22Rv1 (cell line): Measurements from ENCODE around the gene SPATA31D4.

Source experiments
- H3K27ac ChIP-seq: fragments of 450-650 bp; 2 replicates; pipeline ENCODE4 v1.5.1; 2017
- ZFX ChIP-seq: fragments of 450-650 bp; IDR thresholded peaks from 2 replicates; pipeline ENCODE4 v1.6.1; 2017; ENCODE audit warnings: antibody characterized with exemption, borderline replicate concordance
- TF ChIP-seq, protein P1 (sequence below): fragments of 450-650 bp; IDR thresholded peaks from 2 replicates; pipeline ENCODE4 v1.5.1; 2017; ENCODE audit warnings: mild to moderate bottlenecking

The SPATA31D4 gene

DNA sequence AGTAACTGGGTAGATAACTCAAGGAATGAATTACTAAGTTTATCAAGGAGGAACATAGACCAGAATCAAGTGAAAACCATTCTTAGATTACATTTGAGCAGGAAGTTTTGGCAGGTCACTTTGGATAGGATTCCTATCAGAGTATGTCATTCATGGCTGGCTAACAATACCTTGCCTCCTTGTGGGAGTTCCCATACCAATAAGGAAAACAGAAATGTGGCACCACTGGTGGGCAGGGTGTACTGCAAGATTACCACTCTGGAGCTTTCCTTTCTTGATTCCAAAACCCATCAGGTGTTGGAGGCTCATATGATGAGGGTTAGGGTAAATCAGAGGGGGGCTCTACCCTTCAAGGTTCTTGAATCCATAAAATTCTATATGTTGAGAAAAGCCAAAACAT, 41.7 kb downstream of the SPATA31D4 start:
- TF ChIP-seq ZFX = no peak
- TF ChIP-seq, protein P1, sequence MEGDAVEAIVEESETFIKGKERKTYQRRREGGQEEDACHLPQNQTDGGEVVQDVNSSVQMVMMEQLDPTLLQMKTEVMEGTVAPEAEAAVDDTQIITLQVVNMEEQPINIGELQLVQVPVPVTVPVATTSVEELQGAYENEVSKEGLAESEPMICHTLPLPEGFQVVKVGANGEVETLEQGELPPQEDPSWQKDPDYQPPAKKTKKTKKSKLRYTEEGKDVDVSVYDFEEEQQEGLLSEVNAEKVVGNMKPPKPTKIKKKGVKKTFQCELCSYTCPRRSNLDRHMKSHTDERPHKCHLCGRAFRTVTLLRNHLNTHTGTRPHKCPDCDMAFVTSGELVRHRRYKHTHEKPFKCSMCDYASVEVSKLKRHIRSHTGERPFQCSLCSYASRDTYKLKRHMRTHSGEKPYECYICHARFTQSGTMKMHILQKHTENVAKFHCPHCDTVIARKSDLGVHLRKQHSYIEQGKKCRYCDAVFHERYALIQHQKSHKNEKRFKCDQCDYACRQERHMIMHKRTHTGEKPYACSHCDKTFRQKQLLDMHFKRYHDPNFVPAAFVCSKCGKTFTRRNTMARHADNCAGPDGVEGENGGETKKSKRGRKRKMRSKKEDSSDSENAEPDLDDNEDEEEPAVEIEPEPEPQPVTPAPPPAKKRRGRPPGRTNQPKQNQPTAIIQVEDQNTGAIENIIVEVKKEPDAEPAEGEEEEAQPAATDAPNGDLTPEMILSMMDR = no peak

DNA sequence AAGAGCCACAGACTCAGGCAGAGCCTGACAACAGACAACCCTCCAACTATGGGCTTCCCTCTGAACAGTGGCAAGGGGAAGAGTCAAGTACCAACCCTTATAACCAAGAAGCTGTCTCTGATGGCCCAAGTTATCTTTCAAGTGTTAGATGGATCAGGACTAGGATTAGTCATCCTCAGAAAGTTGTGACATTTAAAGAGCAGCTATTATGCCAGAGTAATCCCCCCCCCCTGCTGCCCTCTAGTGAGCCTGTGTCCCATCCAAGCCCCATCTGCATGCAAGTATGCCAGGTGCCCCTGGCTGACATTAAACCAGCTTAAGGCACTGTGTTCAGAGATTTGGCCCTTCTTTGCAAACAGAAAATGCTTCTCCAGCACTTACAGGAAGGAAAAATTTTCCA, 43.5 kb downstream of the SPATA31D4 start:
- H3K27ac ChIP-seq = no peak overlapping the region
- TF ChIP-seq, protein P1 = no peak
- TF ChIP-seq ZFX = no peak

More for the DNA sequence above, 41.7 kb downstream of the SPATA31D4 start:
- no peak overlapping the region for H3K27ac ChIP-seq

DNA sequence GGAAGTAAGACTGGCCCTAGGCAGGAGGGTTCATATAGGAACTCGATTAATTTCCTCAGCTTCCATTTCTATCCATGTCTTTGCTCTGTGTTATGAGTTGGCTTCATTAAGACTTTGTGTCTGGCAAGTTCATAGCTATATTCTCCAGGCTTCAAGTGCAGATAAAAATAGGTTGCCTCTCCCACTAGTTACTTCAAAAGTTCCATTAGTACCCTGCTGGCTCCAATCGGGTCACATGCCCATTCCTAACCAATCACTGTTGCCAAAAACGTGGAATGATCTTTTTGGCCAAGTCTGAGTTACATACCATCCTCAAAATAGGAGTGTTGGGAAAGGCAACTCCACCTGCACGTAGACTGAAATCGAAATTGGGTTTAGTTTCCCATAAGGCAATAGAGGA, 46.5 kb downstream of the SPATA31D4 start:
- TF ChIP-seq, protein P1 = no peak
- TF ChIP-seq ZFX = no peak
- no peak overlapping the region for H3K27ac ChIP-seq

DNA sequence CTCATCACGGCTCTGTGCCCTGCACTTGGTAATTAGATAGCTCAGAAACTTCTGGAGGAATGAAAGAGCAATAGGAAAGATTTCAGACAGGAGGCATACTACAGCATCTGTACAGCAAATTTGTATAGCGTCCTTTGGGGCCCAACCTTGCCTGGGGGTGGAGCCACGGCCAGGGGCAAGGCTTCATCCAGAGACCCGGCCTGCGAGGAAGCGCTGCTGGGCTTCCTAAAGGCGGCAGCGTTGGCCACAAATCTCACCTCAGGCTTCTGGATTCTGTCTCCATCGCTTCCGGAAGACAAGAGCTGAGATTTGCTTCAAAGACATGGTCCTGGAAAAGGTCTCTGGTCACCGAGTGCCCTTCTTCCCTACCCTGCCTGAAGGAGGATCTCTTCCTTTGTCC, 48.1 kb downstream of the SPATA31D4 start:
- TF ChIP-seq, protein P1 = no peak
- no peak for TF ChIP-seq ZFX

DNA sequence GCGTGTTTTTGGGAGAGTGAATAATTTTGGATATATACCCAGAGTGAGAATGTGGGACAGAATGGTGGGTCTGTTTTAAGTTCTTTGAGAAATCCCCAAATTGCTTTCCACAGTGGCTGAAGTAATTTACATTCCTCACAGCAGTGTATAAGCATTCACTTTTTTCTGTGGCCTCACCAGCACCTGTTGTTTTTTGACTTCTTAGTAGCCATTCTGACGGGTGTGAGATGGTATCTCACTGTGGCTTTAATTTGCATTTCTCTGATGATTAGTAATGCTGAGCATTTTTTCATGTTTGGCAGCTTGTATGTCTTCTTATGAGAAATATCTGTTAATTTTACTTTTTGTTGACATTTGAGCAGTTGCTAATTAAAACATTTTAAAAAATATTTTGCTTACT, 51.0 kb downstream of the SPATA31D4 start:
- TF ChIP-seq, protein P1 = no peak
- TF ChIP-seq ZFX = no peak
- H3K27ac ChIP-seq = no peak overlapping the region

More for the DNA sequence above, 48.1 kb downstream of the SPATA31D4 start:
- no peak overlapping the region for H3K27ac ChIP-seq

DNA sequence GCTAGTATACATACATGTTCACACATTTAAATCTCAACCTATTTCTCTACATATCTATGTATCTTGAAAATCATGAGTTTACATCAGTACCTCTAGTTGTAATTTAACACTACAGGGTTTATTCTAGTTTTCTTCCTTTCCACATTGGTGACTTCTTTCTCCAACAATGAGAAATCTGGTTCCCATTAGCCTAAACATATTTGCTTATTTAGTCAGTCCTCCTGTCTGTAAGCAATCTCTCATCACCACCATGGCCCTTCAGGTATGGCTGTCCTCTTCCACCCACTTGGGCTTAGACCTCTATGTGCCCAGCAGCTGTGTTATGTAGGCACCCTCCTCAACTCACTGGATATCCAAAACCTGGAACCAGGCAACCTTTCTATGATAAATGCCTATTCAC, 52.3 kb downstream of the SPATA31D4 start:
- TF ChIP-seq, protein P1 = no peak
- TF ChIP-seq ZFX = no peak
- H3K27ac ChIP-seq = no peak overlapping the region

DNA sequence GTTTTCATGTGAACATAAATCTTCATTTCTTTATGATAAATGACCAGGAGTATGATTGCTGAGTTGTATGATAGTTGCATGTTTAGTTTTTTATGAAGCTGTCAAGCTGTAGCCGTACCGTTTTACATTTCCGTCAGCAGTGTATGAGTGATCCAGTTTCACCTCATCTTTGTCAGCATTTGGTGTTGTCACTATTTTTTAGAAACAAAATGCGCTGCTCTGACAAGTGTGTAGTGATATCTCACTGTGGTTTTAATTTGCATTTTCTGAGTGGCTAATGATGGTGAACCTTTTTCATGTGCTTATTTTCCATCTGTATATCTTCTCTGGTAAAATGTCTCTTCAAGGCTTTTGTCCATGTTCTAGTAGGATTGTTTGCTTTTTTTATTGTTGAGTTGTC, 53.7 kb downstream of the SPATA31D4 start:
- no peak for TF ChIP-seq ZFX
- TF ChIP-seq, protein P1 = no peak
- H3K27ac ChIP-seq = no peak overlapping the region
